Frontal cortex (tissue), 4 donors: ENCODE measurements around the gene RHOB. TPM values are rescaled to one million over a fixed set of nuclear protein-coding genes. Genes with fewer than 3 reads are reported as not detected.
A peak's percentile ranks its signal among the peaks of the same experiment; 100 is the strongest.
"Not testable (repeated sequence)": the region's sequence is repeated elsewhere in the genome, so short reads cannot be mapped to it uniquely, and the experiment has no call there.

Experiments used
- DNase-seq, 2 donors: peaks; one replicate each; pipeline ENCODE4 v3.0.0; 2012; ENCODE audit warnings: low spot score in 2 of 2
- FAIRE-seq: peaks from 2 replicates; lab custom pipeline; 2012; peaks lifted over from hg19 to GRCh38; lab: Jason Lieb, UNC
- total RNA-seq: library from RNA; depleted of rRNA; stranded (reverse); fragments of >200 nt; gene quantifications from one replicate; pipeline ENCODE4 v1.2.3, GENCODE V29; 2014
- donor health status: control.
- donor health status: control.
- donor health status: control.

RHOB gene
- total RNA-seq, 1 donor from 2014 or later = 300 TPM

DNA sequence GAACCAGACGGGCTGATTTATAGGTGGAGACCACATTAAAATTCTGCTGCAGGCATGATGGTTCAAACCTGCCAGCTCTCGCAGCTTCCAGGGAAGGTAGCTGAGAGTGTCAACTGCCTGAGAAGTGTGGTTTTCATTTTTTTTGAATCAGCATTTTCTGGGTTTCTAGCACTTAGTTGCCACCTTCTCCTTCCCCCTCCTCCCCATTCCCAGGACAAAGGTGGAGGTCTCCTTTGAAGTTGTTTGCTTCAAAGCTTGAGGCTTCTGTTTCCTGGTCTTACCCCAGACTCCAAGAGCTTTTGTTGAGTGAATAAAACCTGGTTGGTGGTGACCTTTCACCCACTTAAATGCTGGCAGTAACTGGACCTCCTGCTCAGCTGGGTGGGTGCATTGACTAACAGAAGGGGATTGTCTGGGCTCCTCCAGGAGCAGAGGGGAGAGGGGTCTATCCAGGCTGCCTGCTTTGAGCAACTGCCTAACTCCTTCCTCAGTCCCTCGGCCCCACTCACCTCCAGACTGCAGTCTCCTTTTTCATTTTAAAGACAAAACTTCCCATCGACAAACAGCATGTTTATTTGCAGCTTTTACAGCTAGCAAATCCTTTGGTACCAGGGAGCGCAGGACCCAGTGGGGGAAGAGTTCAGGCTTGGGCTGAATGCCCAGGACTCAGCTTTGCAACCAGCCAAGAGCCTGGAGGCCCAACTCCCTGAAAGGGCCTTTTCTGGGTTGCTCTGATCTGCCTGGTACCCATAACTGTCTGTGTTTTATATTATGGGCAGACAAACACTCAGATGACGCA is 3.5 kb downstream of the RHOB start:
- peak; percentile 58 to 62 for DNase-seq
- FAIRE-seq = no peak

DNA sequence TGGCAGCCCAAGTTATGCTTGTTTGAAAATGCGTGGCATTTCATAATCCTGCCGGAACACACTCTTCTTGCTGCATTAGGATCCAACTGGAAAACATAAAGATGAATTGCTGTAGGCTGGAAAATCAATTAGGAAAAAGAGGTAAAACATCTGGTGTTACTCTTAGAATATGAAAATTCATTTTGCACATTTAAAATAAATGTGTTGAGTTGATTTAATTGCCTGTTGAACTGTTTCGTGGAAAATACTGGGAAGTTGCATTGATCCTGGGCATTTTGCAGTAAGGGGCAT is 4.1 kb downstream of the RHOB start:
- DNase-seq = no peak
- no peak for FAIRE-seq

DNA sequence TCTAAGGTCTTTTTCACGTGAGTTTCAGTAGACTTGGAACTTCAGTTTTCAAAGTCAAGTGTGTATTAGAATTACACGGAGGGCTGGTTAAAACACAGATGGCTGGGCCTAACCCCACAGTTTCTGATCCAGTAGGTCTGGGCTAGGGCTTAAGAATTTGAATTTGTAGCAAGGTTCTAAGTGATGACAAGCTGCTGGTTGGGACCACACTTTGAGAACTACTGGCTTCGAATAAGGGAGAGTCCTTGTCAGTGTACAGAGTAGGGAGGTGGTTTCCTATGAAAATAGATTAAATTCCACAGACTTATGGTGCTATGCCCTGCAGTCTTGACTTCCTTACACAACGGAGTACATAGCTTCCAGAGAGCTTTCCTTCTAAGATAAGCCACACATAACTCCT is 4.5 kb downstream of the RHOB start:
- DNase-seq (no peak), FAIRE-seq (no peak)

DNA sequence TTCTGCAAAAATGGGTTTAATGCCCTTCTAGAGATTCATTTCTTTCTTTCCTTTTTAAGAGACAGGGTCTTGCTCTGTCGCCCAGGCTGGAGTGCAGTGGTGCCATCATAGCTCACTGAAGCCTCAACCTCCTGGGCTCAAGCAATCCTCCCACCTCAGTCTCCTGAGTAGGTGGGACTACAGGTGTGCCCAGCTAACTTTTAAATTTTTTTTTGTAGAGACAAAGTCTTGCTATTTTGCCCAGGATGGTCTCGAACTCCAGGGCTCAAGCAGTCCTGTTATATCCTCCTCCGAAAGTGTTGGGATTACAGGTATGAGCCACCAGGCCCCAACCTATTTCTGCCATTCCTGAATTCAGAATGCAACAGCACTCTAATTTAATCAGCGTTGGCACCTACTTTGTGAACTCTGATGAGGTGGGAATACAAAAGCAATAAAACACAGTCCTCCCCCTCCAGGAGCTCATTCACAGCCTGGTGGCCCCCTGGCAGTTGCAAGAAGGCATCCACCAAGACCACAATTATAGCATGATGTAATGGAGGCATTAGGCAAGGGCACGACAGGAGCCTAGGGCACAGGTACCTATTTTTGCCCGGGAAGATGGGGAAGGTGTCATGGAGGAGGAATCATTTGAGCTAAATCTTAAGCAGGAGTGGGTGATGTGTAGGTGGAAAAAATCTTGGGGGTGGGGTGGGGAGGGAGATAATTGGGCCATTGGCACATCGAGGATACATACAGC is 5.1 kb downstream of the RHOB start:
- FAIRE-seq (no peak), DNase-seq (no peak)

- FAIRE-seq (no peak), DNase-seq (no peak)
These were observed 5.7 kb downstream of the RHOB start for GRCh38 chr2:20452551-20452950.

- DNase-seq = no peak
- no peak for FAIRE-seq
These were observed 6.2 kb downstream of the RHOB start for GRCh38 chr2:20453087-20453486.

GRCh38 chr2:20454036-20454981 is 7.4 kb downstream of the RHOB start:
- DNase-seq = no peak

DNA sequence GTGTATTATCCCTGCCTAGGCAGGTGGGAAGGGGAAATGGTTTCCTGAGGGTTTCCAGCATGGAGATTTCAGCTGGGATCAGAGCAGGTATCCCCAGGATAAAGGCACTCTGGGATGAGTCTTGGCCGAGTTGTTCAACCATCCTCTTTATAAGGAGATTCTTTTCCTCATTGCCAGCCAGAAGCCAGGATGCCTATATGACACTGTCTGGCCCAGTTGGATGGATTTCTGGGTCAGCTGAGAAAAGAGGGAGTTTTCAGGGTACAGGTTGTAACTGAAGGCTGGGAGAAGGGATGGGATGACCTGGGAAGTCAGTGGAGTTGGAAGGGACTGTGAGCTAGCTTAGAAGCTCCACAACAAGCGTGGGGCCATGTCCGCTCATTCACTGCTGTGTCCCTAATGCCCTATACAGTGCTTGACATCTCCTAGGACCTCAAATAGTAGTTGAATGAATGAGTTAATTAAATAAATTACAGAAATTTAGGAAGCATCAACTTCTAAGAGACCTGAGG is 8.3 kb downstream of the RHOB start:
- FAIRE-seq (no peak), DNase-seq (no peak)

More at GRCh38 chr2:20454036-20454981, 7.4 kb downstream of the RHOB start:
- FAIRE-seq = no peak

DNA sequence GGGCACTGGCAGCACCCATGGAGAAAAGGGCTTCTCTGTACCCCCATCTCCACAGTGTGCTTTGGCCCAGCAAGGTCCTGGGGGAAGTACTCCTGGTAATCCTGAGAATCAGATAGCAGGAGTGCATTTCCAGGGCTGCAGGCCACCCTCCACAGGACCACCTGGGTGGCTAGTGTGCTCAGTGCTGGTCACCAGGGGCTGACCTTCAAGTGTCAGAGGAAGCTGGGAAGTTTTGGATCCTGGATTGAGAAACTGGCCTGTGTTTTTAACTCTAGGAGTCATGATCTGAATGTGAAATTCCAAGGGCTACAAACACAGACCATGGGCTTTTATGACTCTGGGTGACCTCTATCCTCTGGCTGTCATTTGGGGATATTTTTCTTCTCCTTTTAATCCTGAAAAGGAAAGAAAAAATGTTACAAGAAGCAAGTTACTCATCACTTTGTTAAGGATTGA is 9.3 kb downstream of the RHOB start:
- no peak for FAIRE-seq
- DNase-seq = no peak

GRCh38 chr2:20456636-20457426 is 10.0 kb downstream of the RHOB start:
- FAIRE-seq = no peak

GRCh38 chr2:20457661-20458630 is 11.1 kb downstream of the RHOB start:
- FAIRE-seq (no peak), DNase-seq (no peak)

More at GRCh38 chr2:20456636-20457426, 10.0 kb downstream of the RHOB start:
- DNase-seq = no peak

DNA sequence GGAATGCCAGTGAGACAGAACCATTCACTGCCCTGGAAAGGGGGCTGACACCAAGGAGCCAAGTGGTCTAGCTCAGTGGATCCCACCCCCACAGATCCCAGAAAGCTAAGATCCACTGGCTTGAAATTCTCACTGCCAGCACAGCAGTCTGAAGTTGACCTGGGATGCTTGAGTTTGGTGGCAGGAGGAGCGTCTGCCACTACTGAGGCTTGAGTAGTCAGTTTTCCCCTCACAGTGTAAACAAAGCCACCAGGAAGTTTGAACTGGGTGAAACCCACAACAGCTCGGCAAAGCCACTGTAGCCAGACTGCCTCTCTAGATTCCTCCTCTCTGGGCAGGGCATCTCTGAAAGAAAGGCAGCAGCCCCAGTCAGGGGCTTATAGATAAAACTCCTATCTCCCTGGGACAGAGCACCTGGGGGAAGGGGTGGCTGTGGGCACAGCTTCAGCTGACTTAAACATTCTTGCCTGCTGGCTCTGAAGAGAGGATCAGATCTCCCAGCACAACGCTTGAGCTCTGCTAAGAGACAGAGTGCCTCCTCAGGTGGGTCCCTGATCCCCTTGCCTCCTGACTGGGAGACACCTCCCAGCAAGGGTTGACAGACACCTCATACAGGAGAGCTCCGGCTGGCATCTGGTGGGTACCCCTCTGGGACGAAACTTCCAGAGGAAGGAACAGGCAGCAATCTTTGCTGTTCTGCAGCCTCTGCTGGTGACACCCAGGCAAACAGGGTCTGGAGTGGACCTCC is 12.0 kb downstream of the RHOB start:
- not testable (repeated sequence) for FAIRE-seq, DNase-seq

GRCh38 chr2:20465716-20466394 is 19.0 kb downstream of the RHOB start:
- no peak for DNase-seq
- FAIRE-seq = no peak

GRCh38 chr2:20467789-20468548 is 21.1 kb downstream of the RHOB start:
- FAIRE-seq (no peak), DNase-seq (no peak)

GRCh38 chr2:20468549-20469500 is 22.0 kb downstream of the RHOB start:
- FAIRE-seq (no peak), DNase-seq (no peak)
